ENCODE measurements around the gene ZNF385A.
A peak's percentile ranks its signal among the peaks of the same experiment; 100 is the strongest.

The ZNF385A gene

GRCh38 chr12:54390176-54390667, 5.7 kb upstream of the ZNF385A start:
- DNase-seq: peak; percentile 13

GRCh38 chr12:54389607-54390175, 5.2 kb upstream of the ZNF385A start:
- DNase-seq: peak; percentile 37

- no peak for DNase-seq
Observed at GRCh38 chr12:54389134-54389508, 4.6 kb upstream of the ZNF385A start.

- DNase-seq: no peak
Observed at GRCh38 chr12:54388237-54389133, 4.0 kb upstream of the ZNF385A start.

GRCh38 chr12:54387114-54387467, 2.6 kb upstream of the ZNF385A start:
- no peak for DNase-seq

- DNase-seq: no peak
Observed at GRCh38 chr12:54386403-54387113, 2.0 kb upstream of the ZNF385A start.

- no peak for DNase-seq
Observed at GRCh38 chr12:54385251-54385914, 850 bp upstream of the ZNF385A start.

- no peak for DNase-seq
Observed at GRCh38 chr12:54383041-54383609, 1.4 kb downstream of the ZNF385A start.

GRCh38 chr12:54381136-54381535, 3.4 kb downstream of the ZNF385A start:
- no peak for DNase-seq

- DNase-seq: no peak
Observed at GRCh38 chr12:54379398-54380201, 4.9 kb downstream of the ZNF385A start.

- no peak for DNase-seq
Observed at GRCh38 chr12:54378796-54379397, 5.6 kb downstream of the ZNF385A start.

- DNase-seq: no peak
Observed at GRCh38 chr12:54377797-54378515, 6.6 kb downstream of the ZNF385A start.

- no peak for DNase-seq
Observed at GRCh38 chr12:54377007-54377406, 7.5 kb downstream of the ZNF385A start.

GRCh38 chr12:54376596-54376995, 7.9 kb downstream of the ZNF385A start:
- DNase-seq: no peak

GRCh38 chr12:54375259-54375579, 9.3 kb downstream of the ZNF385A start:
- no peak for DNase-seq

- DNase-seq: no peak
Observed at GRCh38 chr12:54374562-54375258, 9.8 kb downstream of the ZNF385A start.

- DNase-seq: no peak
Observed at GRCh38 chr12:54373649-54374561, 10.6 kb downstream of the ZNF385A start.

GRCh38 chr12:54372113-54372806, 12.3 kb downstream of the ZNF385A start:
- DNase-seq: no peak
